Astrocyte of the spinal cord (primary cell): ENCODE data around the gene PHLDB1.

ENCODE experiments used
- DNase-seq: peaks from one replicate; pipeline ENCODE4 v3.0.0; 2011; ENCODE audit warnings: low read depth, low spot score
- H3K4me3 ChIP-seq: 2 replicates; pipeline ENCODE4 v1.5.1; 2011; ENCODE audit warnings: low read depth, mild to moderate bottlenecking, low read length, moderate library complexity
- CTCF ChIP-seq: IDR thresholded peaks from 2 replicates; pipeline ENCODE4 v1.5.1; 2012; ENCODE audit warnings: low read depth, mild to moderate bottlenecking, low read length, inconsistent platforms
- in situ Hi-C: cut with HindIII; loops from 2 replicates; pipeline ENCODE4 v1.10.0; 2017; ENCODE audit warnings: low sequenced_read_pairs

Gene PHLDB1

GRCh38 chr11:118689852-118690552 lies 82.6 kb downstream of the PHLDB1 start:
- peak overlapping the region; percentile 35 for H3K4me3 ChIP-seq
- peak; percentile 92 for TF ChIP-seq CTCF
- in situ Hi-C loops = no loop called here
- peak; percentile 91 for DNase-seq

- no peak overlapping the region for H3K4me3 ChIP-seq
- no peak for TF ChIP-seq CTCF
- DNase-seq = no peak
- in situ Hi-C loops = no loop called here
Measured at GRCh38 chr11:118690553-118691304, 83.3 kb downstream of the PHLDB1 start.

- in situ Hi-C loops = no loop called here
- no peak for TF ChIP-seq CTCF
- H3K4me3 ChIP-seq = no peak overlapping the region
- peak; percentile 29 for DNase-seq
Measured at GRCh38 chr11:118691926-118692830, 84.8 kb downstream of the PHLDB1 start.

GRCh38 chr11:118694185-118694584 lies 86.8 kb downstream of the PHLDB1 start:
- in situ Hi-C loops = no loop called here
- DNase-seq = no peak
- no peak overlapping the region for H3K4me3 ChIP-seq
- no peak for TF ChIP-seq CTCF

GRCh38 chr11:118694771-118695170 lies 87.4 kb downstream of the PHLDB1 start:
- H3K4me3 ChIP-seq = no peak overlapping the region
- in situ Hi-C loops = no loop called here
- no peak for TF ChIP-seq CTCF
- DNase-seq = no peak

GRCh38 chr11:118696673-118697226 lies 89.3 kb downstream of the PHLDB1 start:
- no peak for TF ChIP-seq CTCF
- in situ Hi-C loops = no loop called here
- no peak for DNase-seq
- H3K4me3 ChIP-seq = no peak overlapping the region
